KBM-7 (cell line): Measurements from ENCODE around the gene PAIP2.
A peak's percentile ranks its signal among the peaks of the same experiment; 100 is the strongest.

Experiments used
- DNase-seq: peaks from one replicate; pipeline ENCODE4 v3.0.0-alpha.2; 2015
- in situ Hi-C: fragments of 300-500 bp; cut with MboI; formaldehyde crosslinking; loops from 2 replicates; pipeline ENCODE4 v1.14.3; 2020; ENCODE audit warnings: low sequenced_read_pairs, low pct_unique_long_range_greater_than_20kb, mixed read lengths

The PAIP2 gene

GRCh38 chr5:139388198-139388821 lies 46.7 kb downstream of the PAIP2 start:
- peak; percentile 90 for DNase-seq
- in situ Hi-C loops = no loop called here

GRCh38 chr5:139389701-139390638 lies 48.3 kb downstream of the PAIP2 start, which contains the start of gene MZB1:
MZB1 (minus strand) TSS chr5:139389913; CDS start chr5:139389856, 57 bp downstream.
- peak; percentile 48 for DNase-seq
- in situ Hi-C loops = no loop called here

- no peak for DNase-seq
- in situ Hi-C loops = no loop called here
Observed at GRCh38 chr5:139390639-139391569, 49.2 kb downstream of the PAIP2 start.

- no peak for DNase-seq
- in situ Hi-C loops = no loop called here
Observed at GRCh38 chr5:139391570-139392323, 50.1 kb downstream of the PAIP2 start.

- in situ Hi-C loops = no loop called here
- DNase-seq = no peak
Observed at GRCh38 chr5:139392324-139392677, 50.6 kb downstream of the PAIP2 start.

GRCh38 chr5:139392678-139393496 lies 51.2 kb downstream of the PAIP2 start:
- in situ Hi-C loops = no loop called here
- DNase-seq = peak; percentile 95

- DNase-seq = no peak
- in situ Hi-C loops = no loop called here
Observed at GRCh38 chr5:139393497-139394122, 52.0 kb downstream of the PAIP2 start.

GRCh38 chr5:139394123-139394653 lies 52.5 kb downstream of the PAIP2 start:
- in situ Hi-C loops = no loop called here
- DNase-seq = no peak

GRCh38 chr5:139394654-139395566 lies 53.3 kb downstream of the PAIP2 start, which contains the start of gene PROB1:
PROB1 (minus strand) TSS chr5:139395104; CDS start chr5:139395081, 23 bp downstream.
- in situ Hi-C loops = no loop called here
- no peak for DNase-seq

- in situ Hi-C loops = no loop called here
- no peak for DNase-seq
Observed at GRCh38 chr5:139395844-139396640, 54.4 kb downstream of the PAIP2 start.

GRCh38 chr5:139396691-139397090 lies 55.0 kb downstream of the PAIP2 start:
- no peak for DNase-seq
- in situ Hi-C loops = no loop called here

- in situ Hi-C loops = no loop called here
- DNase-seq = no peak
Observed at GRCh38 chr5:139397921-139398320, 56.3 kb downstream of the PAIP2 start.

- in situ Hi-C loops = no loop called here
- DNase-seq = no peak
Observed at GRCh38 chr5:139399501-139400121, 58.0 kb downstream of the PAIP2 start.

- in situ Hi-C loops = no loop called here
- DNase-seq = no peak
Observed at GRCh38 chr5:139401546-139401945, 59.9 kb downstream of the PAIP2 start.

- in situ Hi-C loops = no loop called here
- DNase-seq = peak; percentile 71
Observed at GRCh38 chr5:139402561-139403158, 61.0 kb downstream of the PAIP2 start.
